ENCODE measurements around the gene HEG1.

DNA sequence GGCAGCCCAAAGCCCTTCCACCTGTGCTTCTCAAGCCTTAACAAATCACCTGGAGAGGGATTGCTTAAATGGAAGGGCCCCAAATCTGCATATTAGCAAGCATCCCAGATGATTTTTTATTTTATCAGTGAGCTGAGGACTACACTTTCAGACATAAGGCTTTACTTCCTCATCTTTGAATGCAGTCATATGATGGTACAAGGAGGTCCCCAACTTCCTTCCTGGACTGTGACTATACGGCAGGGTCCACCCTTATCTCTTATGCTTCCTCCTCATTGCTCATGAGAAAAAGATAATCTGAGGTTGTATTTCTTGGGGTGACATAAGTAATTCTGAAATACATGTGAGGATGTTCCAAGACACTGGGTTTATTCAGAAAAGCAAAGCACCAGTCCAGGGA is 13.7 kb upstream of the HEG1 start:
- TF ChIP-seq, protein P1, sequence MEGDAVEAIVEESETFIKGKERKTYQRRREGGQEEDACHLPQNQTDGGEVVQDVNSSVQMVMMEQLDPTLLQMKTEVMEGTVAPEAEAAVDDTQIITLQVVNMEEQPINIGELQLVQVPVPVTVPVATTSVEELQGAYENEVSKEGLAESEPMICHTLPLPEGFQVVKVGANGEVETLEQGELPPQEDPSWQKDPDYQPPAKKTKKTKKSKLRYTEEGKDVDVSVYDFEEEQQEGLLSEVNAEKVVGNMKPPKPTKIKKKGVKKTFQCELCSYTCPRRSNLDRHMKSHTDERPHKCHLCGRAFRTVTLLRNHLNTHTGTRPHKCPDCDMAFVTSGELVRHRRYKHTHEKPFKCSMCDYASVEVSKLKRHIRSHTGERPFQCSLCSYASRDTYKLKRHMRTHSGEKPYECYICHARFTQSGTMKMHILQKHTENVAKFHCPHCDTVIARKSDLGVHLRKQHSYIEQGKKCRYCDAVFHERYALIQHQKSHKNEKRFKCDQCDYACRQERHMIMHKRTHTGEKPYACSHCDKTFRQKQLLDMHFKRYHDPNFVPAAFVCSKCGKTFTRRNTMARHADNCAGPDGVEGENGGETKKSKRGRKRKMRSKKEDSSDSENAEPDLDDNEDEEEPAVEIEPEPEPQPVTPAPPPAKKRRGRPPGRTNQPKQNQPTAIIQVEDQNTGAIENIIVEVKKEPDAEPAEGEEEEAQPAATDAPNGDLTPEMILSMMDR (IDR thresholded peaks at IDR 0.05): no peak
- no peak for TF ChIP-seq POLR2A (IDR thresholded peaks at IDR 0.05)
- TF ChIP-seq EP300 (IDR thresholded peaks at IDR 0.05): no peak
